CD4-positive, alpha-beta memory T cell (primary cell): ENCODE results near the gene ARL8A. TPM values are rescaled to one million over a fixed set of nuclear protein-coding genes. Genes with fewer than 3 reads are reported as not detected.

Experiments used
- CTCF ChIA-PET: fragments of 350-600 bp; sonication (Branson Sonifier 250); formaldehyde crosslinking; loops from one replicate; lab custom pipeline; 2021; ENCODE audit warnings: inconsistent platforms; ENCODE audit not compliant: partially characterized antibody; lab: Charles Lee
- POLR2A ChIA-PET: fragments of 350-600 bp; sonication (Branson Sonifier 250); formaldehyde crosslinking; loops from one replicate; lab custom pipeline; 2021; ENCODE audit not compliant: partially characterized antibody; lab: Charles Lee
- DNase-seq, 5 donors: peaks; one replicate each; pipeline versions ENCODE4 v3.0.0 to v3.0.0-alpha.2; 2020 to 2022; ENCODE audit warnings: mixed read lengths in 1 of 5
- H3K27ac ChIP-seq: one replicate; pipeline ENCODE4 v1.7.0; 2013; ENCODE audit warnings: low read depth, low read length
- H3K27me3 ChIP-seq: 2 replicates; pipeline ENCODE4 v1.7.0; 2013; ENCODE audit warnings: mild to moderate bottlenecking, low read length, moderate library complexity; ENCODE audit not compliant: insufficient read depth
- H3K36me3 ChIP-seq: 2 replicates; pipeline ENCODE4 v1.7.0; 2013; ENCODE audit warnings: mild to moderate bottlenecking, low read length, moderate library complexity; ENCODE audit not compliant: insufficient read depth
- H3K4me1 ChIP-seq: 2 replicates; pipeline ENCODE4 v1.7.0; 2013; ENCODE audit warnings: mild to moderate bottlenecking, low read length, moderate library complexity; ENCODE audit not compliant: insufficient read depth
- H3K4me3 ChIP-seq, 2 donors: one replicate each; pipeline ENCODE4 v1.7.0; 2013; ENCODE audit warnings: low read length in 2 of 2, mild to moderate bottlenecking in 1 of 2
- H3K9me3 ChIP-seq, 2 donors: one replicate each; pipeline ENCODE4 v1.7.0; 2013; ENCODE audit warnings: low read length in 2 of 2, control low read depth in 1 of 2; ENCODE audit not compliant: control insufficient read depth in 1 of 2
- H3K27ac Mint-ChIP-seq, 7 donors: one replicate each; pipeline ENCODE4 v1.8.0; 2020 to 2021; ENCODE audit warnings: mixed read lengths in 7 of 7, mild to moderate bottlenecking in 6 of 7, inconsistent platforms in 3 of 7, moderate library complexity in 3 of 7
- H3K27me3 Mint-ChIP-seq, 2 donors: one replicate each; pipeline ENCODE4 v1.8.0; 2020 to 2021; ENCODE audit warnings: mixed read lengths in 2 of 2
- H3K36me3 Mint-ChIP-seq, 2 donors: one replicate each; pipeline ENCODE4 v1.8.0; 2020 to 2021; ENCODE audit warnings: mixed read lengths in 2 of 2, inconsistent platforms in 1 of 2, mild to moderate bottlenecking in 1 of 2
- H3K4me1 Mint-ChIP-seq, 4 donors: one replicate each; pipeline ENCODE4 v1.8.0; 2020 to 2021; ENCODE audit warnings: mixed read lengths in 4 of 4, mild to moderate bottlenecking in 1 of 4
- H3K4me3 Mint-ChIP-seq, 8 donors: one replicate each; pipeline ENCODE4 v1.8.0; 2020 to 2021; ENCODE audit warnings: mixed read lengths in 8 of 8, mild to moderate bottlenecking in 7 of 8, moderate library complexity in 6 of 8, inconsistent platforms in 3 of 8
- H3K9me3 Mint-ChIP-seq, 8 donors: one replicate each; pipeline ENCODE4 v1.8.0; 2020 to 2021; ENCODE audit warnings: mixed read lengths in 8 of 8, mild to moderate bottlenecking in 5 of 8, inconsistent platforms in 3 of 8, moderate library complexity in 1 of 8
- intact Hi-C: fragments of 100-400 bp; cut with micrococcal nuclease; formaldehyde crosslinking; loops from one replicate; pipeline ENCODE4 v1.15.1; 2023
- polyA plus RNA-seq, 2 donors: library from polyadenylated mRNA; unstranded; fragments of 300-500 nt; fragmentation: Illumina TruSeq; gene quantifications; one replicate each; pipeline ENCODE4 v1.2.3, GENCODE V29; 2021
- total RNA-seq, 2 experiments: library from RNA; stranded (reverse); gene quantifications; one replicate each; pipeline ENCODE4 v1.2.3, GENCODE V29; 2021

Gene ARL8A
- total and polyA plus RNA-seq, 4 experiments from 2014 or later: 7.1 to 55.0 (median 29.4) TPM

- Mint-ChIP-seq H3K4me3 (no peak overlapping the region), H3K27me3 (peaks cover 1 to 4% of the 10 kb centered on the region in 2 donors), H3K27ac (no peak overlapping the region), H3K9me3 (no peaks in the 10 kb centered on the region), H3K4me1 (no peaks in the 10 kb centered on the region), H3K36me3 (no peaks in the 10 kb centered on the region)
- H3K9me3 ChIP-seq: no peaks in the 10 kb centered on the region
- intact Hi-C loops: no loop called here
- no peaks in the 10 kb centered on the region for H3K4me1 ChIP-seq
- ChIA-PET POLR2A (no interaction called here), CTCF (interaction anchor here (1.3 kb wide), 1 partner anchor 48 kb away, joined by 4 read pairs; no protein-coding TSS in a partner anchor)
- H3K27ac ChIP-seq: no peak overlapping the region
- no peaks in the 10 kb centered on the region for H3K36me3 ChIP-seq
- no peak for DNase-seq
- no peaks in the 10 kb centered on the region for H3K27me3 ChIP-seq
- no peak overlapping the region for H3K4me3 ChIP-seq
These were observed 57.8 kb downstream of the ARL8A start for GRCh38 chr1:202086579-202087350.

DNA sequence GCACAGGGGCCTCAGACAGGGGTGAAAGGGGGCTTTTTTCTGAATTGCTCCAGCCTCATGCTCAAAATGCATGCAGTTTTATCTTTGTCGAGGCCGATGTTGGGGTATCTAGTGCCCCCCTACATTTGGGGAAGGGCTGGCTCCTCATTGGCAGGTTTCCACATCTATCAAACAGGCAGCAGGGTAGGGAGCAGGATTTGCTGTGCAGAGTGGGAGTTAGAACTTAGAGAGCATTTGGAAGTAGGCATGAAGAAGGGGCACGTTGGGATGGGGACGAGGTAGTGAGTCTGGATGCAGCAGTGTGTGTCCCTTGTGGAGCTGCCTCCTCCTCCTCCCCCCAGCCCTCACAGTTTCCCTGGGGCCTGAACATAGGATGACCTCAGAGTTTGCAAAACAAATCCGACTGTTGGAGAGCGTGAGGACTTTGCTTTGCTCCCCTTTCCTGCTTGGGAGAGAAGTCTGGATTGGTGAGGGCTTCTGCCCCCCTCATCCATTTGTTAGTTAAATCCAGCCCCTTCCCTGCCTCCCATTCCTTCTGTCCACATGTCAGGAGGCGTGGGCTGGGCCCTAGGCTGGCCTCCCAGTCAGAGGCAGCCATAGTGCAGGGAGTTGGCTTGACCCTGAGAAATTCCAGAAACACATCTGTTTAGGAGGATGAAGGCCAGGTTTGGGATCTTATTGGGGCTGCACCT is 58.7 kb downstream of the ARL8A start:
- intact Hi-C loops: no loop called here
- Histone ChIP-seq H3K27ac (no peak overlapping the region), H3K36me3 (no peaks in the 10 kb centered on the region), H3K4me1 (no peaks in the 10 kb centered on the region), H3K27me3 (no peaks in the 10 kb centered on the region), H3K4me3 (no peak overlapping the region), H3K9me3 (no peaks in the 10 kb centered on the region)
- ChIA-PET POLR2A (no interaction called here), CTCF (no interaction called here)
- no peak for DNase-seq
- Mint-ChIP-seq H3K9me3 (no peaks in the 10 kb centered on the region), H3K27ac (no peak overlapping the region), H3K4me3 (no peak overlapping the region), H3K4me1 (no peaks in the 10 kb centered on the region), H3K36me3 (no peaks in the 10 kb centered on the region), H3K27me3 (peaks cover 1 to 2% of the 10 kb centered on the region in 2 donors)

DNA sequence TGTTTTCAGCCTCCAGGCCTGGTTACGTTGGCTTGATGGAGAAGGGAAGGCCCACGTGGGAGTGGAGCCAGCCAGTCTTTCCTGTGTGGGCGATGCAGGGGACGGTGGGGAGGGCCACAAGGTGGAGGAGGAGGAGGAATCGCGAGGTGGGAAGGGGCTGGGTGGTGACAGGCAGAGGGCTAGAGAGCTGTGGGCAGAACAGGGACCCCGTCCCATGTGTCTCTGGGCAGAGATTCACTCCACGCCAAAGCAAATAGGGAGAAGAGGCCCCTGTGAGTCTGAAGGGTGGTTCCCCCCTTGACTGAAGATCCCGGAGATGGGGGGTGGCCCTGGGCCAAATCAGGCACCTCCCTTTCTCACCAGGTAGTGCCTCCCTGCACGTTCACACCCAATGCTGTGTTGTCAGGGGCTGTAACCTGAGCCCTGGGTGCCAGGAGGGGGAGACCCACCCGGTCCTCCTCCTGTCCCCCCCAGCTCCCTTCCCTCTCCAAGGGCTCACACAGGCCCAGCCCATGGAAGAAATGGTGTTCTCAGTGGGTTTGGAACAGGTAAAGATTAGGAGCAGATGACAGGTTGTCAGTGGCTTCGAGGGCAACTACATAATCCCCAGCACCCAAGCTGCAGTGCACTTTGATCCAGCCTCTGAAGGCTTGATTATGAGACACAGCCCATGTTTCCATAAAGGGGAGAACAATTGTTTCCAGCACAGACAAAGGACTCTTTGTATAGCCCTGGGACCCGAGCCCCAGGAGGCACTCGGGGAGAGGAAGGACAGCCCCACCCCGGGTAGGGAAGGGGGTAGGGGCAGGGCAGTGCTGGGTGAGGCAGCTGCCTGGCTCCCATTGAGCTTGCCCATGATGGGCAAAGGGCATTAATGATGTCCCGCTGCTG is 59.5 kb downstream of the ARL8A start:
- ChIA-PET CTCF (no interaction called here), POLR2A (no interaction called here)
- intact Hi-C loops: no loop called here
- peak overlapping the region in 1 of 7 donors; percentile 43 for H3K27ac Mint-ChIP-seq
- Histone ChIP-seq H3K4me3 (no peak overlapping the region), H3K27ac (no peak overlapping the region), H3K4me1 (no peaks in the 10 kb centered on the region), H3K27me3 (no peaks in the 10 kb centered on the region), H3K36me3 (no peaks in the 10 kb centered on the region), H3K9me3 (no peaks in the 10 kb centered on the region)
- no peaks in the 10 kb centered on the region for H3K36me3 Mint-ChIP-seq
- no peaks in the 10 kb centered on the region for H3K4me1 Mint-ChIP-seq
- no peak overlapping the region for H3K4me3 Mint-ChIP-seq
- no peak for DNase-seq
- H3K27me3 Mint-ChIP-seq: peaks cover 1 to 2% of the 10 kb centered on the region in 2 donors
- no peaks in the 10 kb centered on the region for H3K9me3 Mint-ChIP-seq

Other genes with a start within 250 kb of the ARL8A start
- not detected for gene LMOD1, start 198.2 kb downstream of the ARL8A start, total RNA-seq
- gene LMOD1, start 198.2 kb downstream of the ARL8A start, polyA plus RNA-seq: not detected
- 10 to 100 TPM; 26.0 to 27.1 TPM for gene TIMM17A, start 189.2 kb downstream of the ARL8A start, total RNA-seq
- 10 to 100 TPM; 28.4 to 29.2 TPM for gene TIMM17A, start 189.2 kb downstream of the ARL8A start, polyA plus RNA-seq
- 10 to 100 TPM; 25.9 to 29.1 TPM for gene RNPEP, start 162.1 kb downstream of the ARL8A start, total RNA-seq
- gene RNPEP, start 162.1 kb downstream of the ARL8A start, polyA plus RNA-seq: 10 to 100 TPM; 30.3 to 41.4 TPM
- gene ELF3, start 134.2 kb downstream of the ARL8A start, total RNA-seq: 1 to 10 TPM in 1 of 2 experiments, under 1 TPM in 1; 0.33 to 1.1 TPM
- under 1 TPM in 1 of 2 donors, not detected in 1; 0.17 TPM for gene ELF3, start 134.2 kb downstream of the ARL8A start, polyA plus RNA-seq
- not detected for gene GPR37L1, start 21.8 kb downstream of the ARL8A start, total RNA-seq
- gene GPR37L1, start 21.8 kb downstream of the ARL8A start, polyA plus RNA-seq: under 1 TPM in 1 of 2 donors, not detected in 1; 0.07 TPM
- 10 to 100 TPM; 67.6 to 68.4 TPM for gene PTPN7, start 15.9 kb upstream of the ARL8A start, total RNA-seq
- gene PTPN7, start 15.9 kb upstream of the ARL8A start, polyA plus RNA-seq: 10 to 100 TPM; 50.5 to 84.1 TPM
- under 1 TPM in 1 of 2 experiments, not detected in 1; 0.17 TPM for gene LGR6, start 49.1 kb upstream of the ARL8A start, total RNA-seq
- gene LGR6, start 49.1 kb upstream of the ARL8A start, polyA plus RNA-seq: under 1 TPM; 0.16 to 0.33 TPM
- 1 to 10 TPM; 3.9 to 4.2 TPM for gene UBE2T, start 197.2 kb upstream of the ARL8A start, total RNA-seq
- gene UBE2T, start 197.2 kb upstream of the ARL8A start, polyA plus RNA-seq: 1 to 10 TPM; 6.8 to 7.1 TPM
- gene PPP1R12B, start 204.0 kb upstream of the ARL8A start, total RNA-seq: 10 to 100 TPM; 28.2 to 33.7 TPM
- gene PPP1R12B, start 204.0 kb upstream of the ARL8A start, polyA plus RNA-seq: 1 to 10 TPM; 1.9 to 5.9 TPM